ENCODE measurements around the gene SYNPO2.

The SYNPO2 gene

DNA sequence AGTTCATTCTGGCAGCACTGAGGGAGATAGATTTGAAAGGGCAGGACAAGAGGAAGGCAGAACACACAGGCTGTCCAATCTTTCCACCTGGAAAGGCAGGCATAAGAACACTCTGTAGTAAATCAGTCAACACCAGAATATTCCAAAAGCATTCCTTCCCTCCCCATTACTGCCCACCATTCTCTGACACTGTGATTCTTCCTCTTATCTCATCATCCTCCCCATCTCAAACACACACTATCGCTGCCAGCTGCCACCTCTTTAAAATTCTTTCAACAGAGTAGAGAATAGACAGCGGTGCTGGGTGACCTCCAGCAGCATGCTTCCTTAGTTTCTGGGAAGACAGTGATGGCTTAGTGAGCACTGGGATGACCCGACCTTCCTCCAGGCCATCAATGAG is 193.3 kb downstream of the SYNPO2 start:
- H3K9ac ChIP-seq (ENCODE audit: low read depth, low read length, poor library complexity, severe bottlenecking): no peak overlapping the region
- no peaks in the 10 kb centered on the region for H3K9me2 ChIP-seq (replicated peaks; ENCODE audit: low read depth, low read length)
- no peaks in the 10 kb centered on the region for H3K79me2 ChIP-seq (ENCODE audit: insufficient read depth, low read length)
- H3K9me3 ChIP-seq (ENCODE audit: insufficient read depth, low read depth, low read length): no peaks in the 10 kb centered on the region
- no peaks in the 10 kb centered on the region for H3K4me1 ChIP-seq (ENCODE audit: insufficient read depth, low read length, poor library complexity, severe bottlenecking)
- no peaks in the 10 kb centered on the region for H4K20me1 ChIP-seq (ENCODE audit: insufficient read depth, low read length, poor library complexity, severe bottlenecking)
- H3K27me3 ChIP-seq (ENCODE audit: insufficient read depth, low read length, poor library complexity, severe bottlenecking): no peaks in the 10 kb centered on the region
- no peak overlapping the region for H3K4me2 ChIP-seq (ENCODE audit: low read depth, low read length, poor library complexity, severe bottlenecking)
- TF ChIP-seq, protein P1, sequence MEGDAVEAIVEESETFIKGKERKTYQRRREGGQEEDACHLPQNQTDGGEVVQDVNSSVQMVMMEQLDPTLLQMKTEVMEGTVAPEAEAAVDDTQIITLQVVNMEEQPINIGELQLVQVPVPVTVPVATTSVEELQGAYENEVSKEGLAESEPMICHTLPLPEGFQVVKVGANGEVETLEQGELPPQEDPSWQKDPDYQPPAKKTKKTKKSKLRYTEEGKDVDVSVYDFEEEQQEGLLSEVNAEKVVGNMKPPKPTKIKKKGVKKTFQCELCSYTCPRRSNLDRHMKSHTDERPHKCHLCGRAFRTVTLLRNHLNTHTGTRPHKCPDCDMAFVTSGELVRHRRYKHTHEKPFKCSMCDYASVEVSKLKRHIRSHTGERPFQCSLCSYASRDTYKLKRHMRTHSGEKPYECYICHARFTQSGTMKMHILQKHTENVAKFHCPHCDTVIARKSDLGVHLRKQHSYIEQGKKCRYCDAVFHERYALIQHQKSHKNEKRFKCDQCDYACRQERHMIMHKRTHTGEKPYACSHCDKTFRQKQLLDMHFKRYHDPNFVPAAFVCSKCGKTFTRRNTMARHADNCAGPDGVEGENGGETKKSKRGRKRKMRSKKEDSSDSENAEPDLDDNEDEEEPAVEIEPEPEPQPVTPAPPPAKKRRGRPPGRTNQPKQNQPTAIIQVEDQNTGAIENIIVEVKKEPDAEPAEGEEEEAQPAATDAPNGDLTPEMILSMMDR (conservative IDR thresholded peaks at IDR 0.05; ENCODE audit: low read length): no peak
- TF ChIP-seq EZH2phosphoT487 (IDR thresholded peaks at IDR 0.05; ENCODE audit: borderline replicate concordance): no peak
- H2AFZ ChIP-seq (ENCODE audit: low read length): no peak overlapping the region
- H3K36me3 ChIP-seq (ENCODE audit: insufficient read depth, low read length): no peaks in the 10 kb centered on the region
- H3K4me3 ChIP-seq (ENCODE audit: low read length, poor library complexity, severe bottlenecking): no peak overlapping the region
- no peaks in the 10 kb centered on the region for H3F3A ChIP-seq (ENCODE audit: low read depth)

DNA sequence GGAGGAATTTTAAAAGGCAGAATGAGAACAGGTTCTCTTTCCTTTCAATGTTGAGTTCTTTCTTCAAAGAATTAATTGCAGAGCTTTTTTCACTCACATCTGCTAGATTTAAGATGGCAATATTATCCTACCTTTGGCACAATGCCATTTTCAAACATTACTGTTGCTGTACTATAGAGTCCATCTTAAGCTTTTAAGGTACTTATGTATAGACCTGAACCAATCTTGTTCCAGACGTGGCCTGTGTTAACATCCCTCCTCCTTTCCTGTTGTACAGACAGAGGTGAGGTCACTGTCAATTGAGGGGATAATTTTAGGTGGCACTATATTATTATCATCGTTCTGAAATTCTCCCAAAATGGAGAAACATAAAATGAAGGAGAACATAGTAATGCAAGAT is 194.0 kb downstream of the SYNPO2 start:
- Histone ChIP-seq H3K4me2 (ENCODE audit: low read depth, low read length, poor library complexity, severe bottlenecking) (no peak overlapping the region), H2AFZ (ENCODE audit: low read length) (no peak overlapping the region), H3K9ac (ENCODE audit: low read depth, low read length, poor library complexity, severe bottlenecking) (no peak overlapping the region), H3K4me3 (ENCODE audit: low read length, poor library complexity, severe bottlenecking) (no peak overlapping the region), H3K4me1 (ENCODE audit: insufficient read depth, low read length, poor library complexity, severe bottlenecking) (no peaks in the 10 kb centered on the region), H4K20me1 (ENCODE audit: insufficient read depth, low read length, poor library complexity, severe bottlenecking) (no peaks in the 10 kb centered on the region), H3K36me3 (ENCODE audit: insufficient read depth, low read length) (no peaks in the 10 kb centered on the region), H3K9me3 (ENCODE audit: insufficient read depth, low read depth, low read length) (no peaks in the 10 kb centered on the region), H3F3A (ENCODE audit: low read depth) (no peaks in the 10 kb centered on the region), H3K27me3 (ENCODE audit: insufficient read depth, low read length, poor library complexity, severe bottlenecking) (no peaks in the 10 kb centered on the region), H3K79me2 (ENCODE audit: insufficient read depth, low read length) (no peaks in the 10 kb centered on the region), H3K9me2 (replicated peaks; ENCODE audit: low read depth, low read length) (no peaks in the 10 kb centered on the region)
- TF ChIP-seq, protein P1 (conservative IDR thresholded peaks at IDR 0.05; ENCODE audit: low read length): no peak
- no peak for TF ChIP-seq EZH2phosphoT487 (IDR thresholded peaks at IDR 0.05; ENCODE audit: borderline replicate concordance)

DNA sequence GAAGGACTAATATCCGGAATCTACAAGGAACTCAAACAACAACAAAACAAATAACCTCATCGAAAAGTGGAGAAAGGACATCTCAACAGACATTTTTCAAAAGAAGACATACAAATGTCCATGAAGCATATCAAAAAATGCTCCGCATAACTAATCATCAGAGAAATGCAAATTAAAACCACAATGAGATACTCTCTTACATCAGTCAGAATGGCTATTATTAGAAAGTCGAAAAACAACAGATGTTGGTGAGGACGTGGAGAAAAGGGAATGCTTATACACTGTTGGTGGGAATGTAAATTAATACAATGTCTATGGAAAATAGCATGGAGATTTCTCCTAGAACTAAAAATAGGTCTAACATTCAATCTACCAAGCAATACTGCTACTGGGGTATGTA is 195.9 kb downstream of the SYNPO2 start:
- H3K4me1 ChIP-seq (ENCODE audit: insufficient read depth, low read length, poor library complexity, severe bottlenecking): no peaks in the 10 kb centered on the region
- H3K27me3 ChIP-seq (ENCODE audit: insufficient read depth, low read length, poor library complexity, severe bottlenecking): no peaks in the 10 kb centered on the region
- H3K79me2 ChIP-seq (ENCODE audit: insufficient read depth, low read length): no peaks in the 10 kb centered on the region
- H3K4me3 ChIP-seq (ENCODE audit: low read length, poor library complexity, severe bottlenecking): no peak overlapping the region
- no peaks in the 10 kb centered on the region for H3K36me3 ChIP-seq (ENCODE audit: insufficient read depth, low read length)
- H2AFZ ChIP-seq (ENCODE audit: low read length): no peak overlapping the region
- H3K9me3 ChIP-seq (ENCODE audit: insufficient read depth, low read depth, low read length): no peaks in the 10 kb centered on the region
- TF ChIP-seq, protein P1 (conservative IDR thresholded peaks at IDR 0.05; ENCODE audit: low read length): no peak
- TF ChIP-seq EZH2phosphoT487 (IDR thresholded peaks at IDR 0.05; ENCODE audit: borderline replicate concordance): no peak
- no peak overlapping the region for H3K9ac ChIP-seq (ENCODE audit: low read depth, low read length, poor library complexity, severe bottlenecking)
- no peaks in the 10 kb centered on the region for H4K20me1 ChIP-seq (ENCODE audit: insufficient read depth, low read length, poor library complexity, severe bottlenecking)
- H3F3A ChIP-seq (ENCODE audit: low read depth): no peaks in the 10 kb centered on the region
- H3K4me2 ChIP-seq (ENCODE audit: low read depth, low read length, poor library complexity, severe bottlenecking): no peak overlapping the region
- H3K9me2 ChIP-seq (replicated peaks; ENCODE audit: low read depth, low read length): no peaks in the 10 kb centered on the region

Measured in Loucy (cell line).